Panc1 (cell line): ENCODE data around the gene SLC13A5. TPM values are rescaled to one million over a fixed set of nuclear protein-coding genes. Genes with fewer than 3 reads are reported as not detected.

ENCODE experiments used
- ATAC-seq: fragments of 200-7000 bp; cut with Tn5 transposase; 2 replicates; pipeline ENCODE4 v1.9.1; 2020; ENCODE audit warnings: mild to moderate bottlenecking, moderate library complexity
- BruUV-seq: library from RNA; stranded (reverse); fragments of 400-500 nt; replicated peaks from 2 replicates; lab custom pipeline; 2021; lab: Mats Ljungman, UMichigan
- CTCF ChIA-PET: fragments of 300-600 bp; sonication (Branson Sonifier 250); formaldehyde crosslinking; loops from one replicate; lab custom pipeline; 2022; ENCODE audit warnings: antibody characterized with exemption; lab: Charles Lee
- POLR2A ChIA-PET: fragments of 300-600 bp; sonication (Branson Sonifier 250); formaldehyde crosslinking; loops from one replicate; lab custom pipeline; 2022; ENCODE audit warnings: antibody characterized with exemption; lab: Charles Lee
- DNase-seq: peaks from one replicate; pipeline ENCODE4 v3.0.0-alpha.2; 2010; ENCODE audit warnings: low read depth, low spot score
- H3K27ac ChIP-seq: 2 replicates; pipeline ENCODE4 v1.5.1; 2011; ENCODE audit warnings: mild to moderate bottlenecking, low read length, inconsistent platforms
- H3K27me3 ChIP-seq: fragments of 200-500 bp; sonication (Bioruptor generic); 2 replicates; pipeline ENCODE4 v1.6.0; 2014; ENCODE audit warnings: low read length, inconsistent platforms; ENCODE audit not compliant: control insufficient read depth, insufficient read depth
- H3K36me3 ChIP-seq: fragments of 200-500 bp; sonication (Bioruptor generic); 2 replicates; pipeline ENCODE4 v1.5.1; 2014; ENCODE audit warnings: inconsistent platforms, mild to moderate bottlenecking, low read length, moderate library complexity; ENCODE audit not compliant: control insufficient read depth, insufficient read depth
- H3K4me1 ChIP-seq: 2 replicates; pipeline ENCODE4 v1.5.1; 2011; ENCODE audit warnings: inconsistent platforms, mild to moderate bottlenecking, low read length, moderate library complexity; ENCODE audit not compliant: control insufficient read depth, insufficient read depth
- H3K4me3 ChIP-seq, 2 experiments: 2 replicates each; pipeline ENCODE4 v1.5.1; 2011 to 2012; ENCODE audit warnings: low read depth in 2 of 2, low read length in 2 of 2, mild to moderate bottlenecking in 2 of 2, inconsistent platforms in 1 of 2, moderate library complexity in 1 of 2
- H3K9me3 ChIP-seq: fragments of 200-500 bp; sonication (Bioruptor generic); 2 replicates; pipeline ENCODE4 v1.5.1; 2014; ENCODE audit warnings: low read depth, mild to moderate bottlenecking, inconsistent platforms, low read length, moderate library complexity; ENCODE audit not compliant: control insufficient read depth, insufficient read depth
- POLR2AphosphoS5 ChIP-seq: IDR thresholded peaks from 2 replicates; pipeline ENCODE4 v1.6.1; 2012; ENCODE audit warnings: mild to moderate bottlenecking, low read depth, low read length, moderate library complexity
- SIN3A ChIP-seq: IDR thresholded peaks from 2 replicates; pipeline ENCODE4 v1.6.1; 2012; ENCODE audit warnings: low read depth, mild to moderate bottlenecking, low read length, moderate library complexity, borderline replicate concordance; ENCODE audit not compliant: insufficient read depth
- TCF7L2 ChIP-seq: IDR thresholded peaks from 2 replicates; pipeline ENCODE4 v1.6.1; 2011; ENCODE audit warnings: mild to moderate bottlenecking, low read depth, low read length, inconsistent platforms
- in situ Hi-C: cut with HindIII; loops from 2 replicates; pipeline ENCODE4 v1.10.0; 2016; ENCODE audit warnings: low sequenced_read_pairs, low pct_unique_long_range_greater_than_20kb
- intact Hi-C: fragments of 100-400 bp; cut with micrococcal nuclease; formaldehyde crosslinking; loops from one replicate; pipeline ENCODE4 v1.10.0; 2022; ENCODE audit not compliant: unreplicated experiment
- total RNA-seq: library from RNA; stranded (reverse); gene quantifications from one replicate; pipeline ENCODE4 v1.2.1, GENCODE V29; 2021; ENCODE audit not compliant: unreplicated experiment
- TF ChIP-seq, protein P1 (sequence below), 2 experiments: IDR thresholded peaks; 2 replicates each; pipeline ENCODE4 v1.6.1; 2011 to 2012; ENCODE audit warnings: low read depth in 2 of 2, control low read depth in 1 of 2, low read length in 1 of 2, mild to moderate bottlenecking in 1 of 2, moderate library complexity in 1 of 2; ENCODE audit not compliant: insufficient read depth in 1 of 2
- TF ChIP-seq, protein P2 (sequence below): fragments of 450-650 bp; IDR thresholded peaks from 2 replicates; pipeline ENCODE4 v1.5.1; 2017; ENCODE audit warnings: mild to moderate bottlenecking

Gene SLC13A5
- total RNA-seq, 1 experiment from 2014 or later = 0.26 TPM

DNA sequence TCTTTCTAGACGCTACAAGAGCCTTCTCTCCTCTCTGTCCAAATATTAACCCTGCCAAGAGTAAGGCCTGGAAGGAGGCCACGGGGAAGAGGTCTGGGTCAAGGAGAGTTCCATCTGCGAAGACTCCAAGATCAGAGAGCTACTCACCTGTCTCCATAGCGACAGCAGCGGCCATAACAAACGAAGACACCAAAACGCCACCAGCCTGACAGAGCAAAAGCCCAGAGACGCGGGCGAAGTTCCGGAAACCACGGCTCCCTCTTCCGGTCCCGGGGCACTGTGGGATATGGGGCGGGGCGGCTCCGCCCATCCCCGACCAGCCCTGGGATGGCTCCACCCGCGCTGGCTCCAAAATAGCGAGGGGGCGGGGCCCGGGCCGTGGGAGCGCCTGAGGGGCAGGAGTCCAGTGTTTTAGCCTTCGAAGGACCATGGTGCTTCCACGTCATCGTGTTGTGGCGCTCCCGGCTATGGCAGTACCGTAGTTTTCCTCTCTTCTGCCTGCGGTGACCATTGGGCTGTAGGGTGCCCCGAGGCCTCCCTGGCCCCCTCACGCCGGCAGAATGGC, 61.7 kb downstream of the SLC13A5 start, which contains the start of the genes C17orf100 and MED31:
C17orf100 (plus strand) TSS at position 409 of the 565 bp plus-strand sequence; CDS start at position 561, 152 bp downstream.
MED31 (minus strand) TSS at position 252 of the 565 bp plus-strand sequence; CDS start at position 175, 77 bp downstream.
- BruUV-seq = no TSS peak
- Histone ChIP-seq H3K4me1 (peaks cover 23% of the 10 kb centered on the region; the same call in 1 of the 2 replicates), H3K27me3 (no peaks in the 10 kb centered on the region), H3K4me3 (peak within 1 kb of the TSS; percentile 90 to 99), H3K27ac (peak within 1 kb of the TSS; percentile 86), H3K36me3 (peaks cover 13% of the 10 kb centered on the region), H3K9me3 (no peaks in the 10 kb centered on the region)
- peak; percentile 96 for ATAC-seq
- POLR2A ChIA-PET = interaction anchor here (0.7 kb wide), 1 partner anchor 10 kb away, joined by 6 read pairs; no protein-coding TSS in a partner anchor
- no peak for TF ChIP-seq TCF7L2
- TF ChIP-seq, protein P1, sequence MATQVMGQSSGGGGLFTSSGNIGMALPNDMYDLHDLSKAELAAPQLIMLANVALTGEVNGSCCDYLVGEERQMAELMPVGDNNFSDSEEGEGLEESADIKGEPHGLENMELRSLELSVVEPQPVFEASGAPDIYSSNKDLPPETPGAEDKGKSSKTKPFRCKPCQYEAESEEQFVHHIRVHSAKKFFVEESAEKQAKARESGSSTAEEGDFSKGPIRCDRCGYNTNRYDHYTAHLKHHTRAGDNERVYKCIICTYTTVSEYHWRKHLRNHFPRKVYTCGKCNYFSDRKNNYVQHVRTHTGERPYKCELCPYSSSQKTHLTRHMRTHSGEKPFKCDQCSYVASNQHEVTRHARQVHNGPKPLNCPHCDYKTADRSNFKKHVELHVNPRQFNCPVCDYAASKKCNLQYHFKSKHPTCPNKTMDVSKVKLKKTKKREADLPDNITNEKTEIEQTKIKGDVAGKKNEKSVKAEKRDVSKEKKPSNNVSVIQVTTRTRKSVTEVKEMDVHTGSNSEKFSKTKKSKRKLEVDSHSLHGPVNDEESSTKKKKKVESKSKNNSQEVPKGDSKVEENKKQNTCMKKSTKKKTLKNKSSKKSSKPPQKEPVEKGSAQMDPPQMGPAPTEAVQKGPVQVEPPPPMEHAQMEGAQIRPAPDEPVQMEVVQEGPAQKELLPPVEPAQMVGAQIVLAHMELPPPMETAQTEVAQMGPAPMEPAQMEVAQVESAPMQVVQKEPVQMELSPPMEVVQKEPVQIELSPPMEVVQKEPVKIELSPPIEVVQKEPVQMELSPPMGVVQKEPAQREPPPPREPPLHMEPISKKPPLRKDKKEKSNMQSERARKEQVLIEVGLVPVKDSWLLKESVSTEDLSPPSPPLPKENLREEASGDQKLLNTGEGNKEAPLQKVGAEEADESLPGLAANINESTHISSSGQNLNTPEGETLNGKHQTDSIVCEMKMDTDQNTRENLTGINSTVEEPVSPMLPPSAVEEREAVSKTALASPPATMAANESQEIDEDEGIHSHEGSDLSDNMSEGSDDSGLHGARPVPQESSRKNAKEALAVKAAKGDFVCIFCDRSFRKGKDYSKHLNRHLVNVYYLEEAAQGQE (IDR thresholded peaks at IDR 0.05; ENCODE audit: insufficient read depth in 1 of 2, low read depth in 2 of 2, low read length in 1 of 2) = no peak
- no peak for TF ChIP-seq SIN3A
- peak; percentile 80 for TF ChIP-seq POLR2AphosphoS5
- TF ChIP-seq, protein P2, sequence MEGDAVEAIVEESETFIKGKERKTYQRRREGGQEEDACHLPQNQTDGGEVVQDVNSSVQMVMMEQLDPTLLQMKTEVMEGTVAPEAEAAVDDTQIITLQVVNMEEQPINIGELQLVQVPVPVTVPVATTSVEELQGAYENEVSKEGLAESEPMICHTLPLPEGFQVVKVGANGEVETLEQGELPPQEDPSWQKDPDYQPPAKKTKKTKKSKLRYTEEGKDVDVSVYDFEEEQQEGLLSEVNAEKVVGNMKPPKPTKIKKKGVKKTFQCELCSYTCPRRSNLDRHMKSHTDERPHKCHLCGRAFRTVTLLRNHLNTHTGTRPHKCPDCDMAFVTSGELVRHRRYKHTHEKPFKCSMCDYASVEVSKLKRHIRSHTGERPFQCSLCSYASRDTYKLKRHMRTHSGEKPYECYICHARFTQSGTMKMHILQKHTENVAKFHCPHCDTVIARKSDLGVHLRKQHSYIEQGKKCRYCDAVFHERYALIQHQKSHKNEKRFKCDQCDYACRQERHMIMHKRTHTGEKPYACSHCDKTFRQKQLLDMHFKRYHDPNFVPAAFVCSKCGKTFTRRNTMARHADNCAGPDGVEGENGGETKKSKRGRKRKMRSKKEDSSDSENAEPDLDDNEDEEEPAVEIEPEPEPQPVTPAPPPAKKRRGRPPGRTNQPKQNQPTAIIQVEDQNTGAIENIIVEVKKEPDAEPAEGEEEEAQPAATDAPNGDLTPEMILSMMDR = no peak
- no peak for DNase-seq
- in situ Hi-C loops (no loop called here), intact Hi-C loops (no loop called here)
- CTCF ChIA-PET = interaction anchor here (0.6 kb wide), 2 partner anchors 150 to 192 kb away, joined by 3 read pairs; no protein-coding TSS in a partner anchor

DNA sequence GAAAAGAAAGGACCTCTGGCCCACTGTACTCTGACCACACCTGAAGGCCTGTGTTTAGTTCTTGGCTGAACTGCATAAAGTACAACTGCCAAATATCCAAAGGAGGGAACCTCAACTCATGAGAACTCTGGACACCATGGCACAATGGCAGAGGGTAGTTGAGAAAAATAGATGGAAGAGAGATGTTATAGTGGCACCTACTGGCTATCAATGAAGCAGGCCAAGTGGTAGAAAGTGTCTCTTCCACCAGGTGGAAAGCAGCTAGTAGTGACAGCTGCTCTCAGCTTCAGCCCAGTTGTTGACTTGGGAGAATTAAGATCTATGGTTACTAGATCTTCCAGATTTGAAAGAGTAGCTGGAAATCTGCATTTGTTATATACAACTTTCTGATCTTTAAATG, 65.0 kb downstream of the SLC13A5 start:
- BruUV-seq = no TSS peak
- H3K4me3 ChIP-seq = no peak overlapping the region
- no peaks in the 10 kb centered on the region for H3K9me3 ChIP-seq
- H3K4me1 ChIP-seq = peaks cover 13% of the 10 kb centered on the region; the same call in 1 of the 2 replicates
- no peak for ATAC-seq
- DNase-seq = no peak
- in situ Hi-C loops (no loop called here), intact Hi-C loops (no loop called here)
- TF ChIP-seq SIN3A (no peak), POLR2AphosphoS5 (no peak), TCF7L2 (no peak)
- TF ChIP-seq, protein P2 = peak; percentile 50
- TF ChIP-seq, protein P1 (IDR thresholded peaks at IDR 0.05; ENCODE audit: insufficient read depth in 1 of 2, low read depth in 2 of 2, low read length in 1 of 2) = no peak
- no peak overlapping the region for H3K27ac ChIP-seq
- CTCF ChIA-PET = interaction anchor here (0.6 to 1.1 kb wide), 2 partner anchors 166 to 175 kb away, joined by 3 to 4 read pairs; no protein-coding TSS in a partner anchor
- POLR2A ChIA-PET = no interaction called here
- H3K27me3 ChIP-seq = no peaks in the 10 kb centered on the region
- H3K36me3 ChIP-seq = peaks cover 18% of the 10 kb centered on the region
